Neuronal stem cell (in vitro differentiated cells): ENCODE measurements around the gene CBARP.

Experiments used
- DNase-seq: peaks from one replicate; pipeline ENCODE4 v3.0.0-alpha.2; 2013; ENCODE audit warnings: low spot score
- H2AFZ ChIP-seq: one replicate; pipeline ENCODE4 v1.6.1; 2013; ENCODE audit warnings: mild to moderate bottlenecking, low read length, inconsistent platforms
- H2AK5ac ChIP-seq: 2 replicates; pipeline ENCODE4 v1.6.1; 2013; ENCODE audit warnings: low read depth, mild to moderate bottlenecking, inconsistent platforms, low read length, moderate library complexity, mixed read lengths
- H2BK120ac ChIP-seq: 2 replicates; pipeline ENCODE4 v1.6.1; 2013; ENCODE audit warnings: low read depth, mild to moderate bottlenecking, inconsistent platforms, low read length, moderate library complexity, mixed read lengths
- H2BK12ac ChIP-seq: one replicate; pipeline ENCODE4 v1.6.1; 2013; ENCODE audit warnings: low read length, inconsistent platforms
- H2BK15ac ChIP-seq: 2 replicates; pipeline ENCODE4 v1.6.1; 2013; ENCODE audit warnings: mild to moderate bottlenecking, low read length, inconsistent platforms, mixed read lengths
- H2BK5ac ChIP-seq: one replicate; pipeline ENCODE4 v1.6.1; 2013; ENCODE audit warnings: inconsistent platforms, mild to moderate bottlenecking, low read length, moderate library complexity
- H3K14ac ChIP-seq: one replicate; pipeline ENCODE4 v1.6.1; 2013; ENCODE audit warnings: low read length, inconsistent platforms
- H3K18ac ChIP-seq: 2 replicates; pipeline ENCODE4 v1.6.1; 2013; ENCODE audit warnings: low read length, inconsistent platforms
- H3K23ac ChIP-seq: 2 replicates; pipeline ENCODE4 v1.6.1; 2013; ENCODE audit warnings: low read depth, mild to moderate bottlenecking, mixed read lengths, low read length, inconsistent platforms; ENCODE audit not compliant: poor library complexity
- H3K27ac ChIP-seq: replicated peaks from 3 replicates; pipeline ENCODE4 v1.5.1; 2013; ENCODE audit warnings: low read length, inconsistent platforms
- H3K27me3 ChIP-seq, 3 experiments: 2 replicates each; pipeline ENCODE4 v1.6.1; 2013; ENCODE audit warnings: low read length in 3 of 3, mild to moderate bottlenecking in 2 of 3, inconsistent platforms in 1 of 3, low read depth in 1 of 3, mixed read lengths in 1 of 3, moderate library complexity in 1 of 3; ENCODE audit not compliant: control insufficient read depth in 3 of 3, insufficient read depth in 3 of 3
- H3K36me3 ChIP-seq, 2 donors: replicated peaks in 1 of 2; 2 replicates each; pipeline ENCODE4 v1.6.1; 2013; ENCODE audit warnings: low read length in 2 of 2; ENCODE audit not compliant: control insufficient read depth in 2 of 2, insufficient read depth in 2 of 2
- H3K4ac ChIP-seq: 2 replicates; pipeline ENCODE4 v1.6.1; 2013; ENCODE audit warnings: inconsistent platforms, mild to moderate bottlenecking, low read length, moderate library complexity
- H3K4me1 ChIP-seq, 2 donors: 1 replicate in 1 of 2; 2 replicates in 1 of 2; pipeline ENCODE4 v1.6.1; 2013; ENCODE audit warnings: low read length in 2 of 2, low read depth in 1 of 2; ENCODE audit not compliant: control insufficient read depth in 2 of 2, insufficient read depth in 1 of 2
- H3K4me2 ChIP-seq: one replicate; pipeline ENCODE4 v1.6.1; 2013; ENCODE audit warnings: mild to moderate bottlenecking, low read length, inconsistent platforms; ENCODE audit not compliant: insufficient read depth, poor library complexity, severe bottlenecking
- H3K4me3 ChIP-seq, 2 donors: 2 replicates each; pipeline ENCODE4 v1.5.1; 2013; ENCODE audit warnings: low read length in 2 of 2, mild to moderate bottlenecking in 2 of 2, inconsistent platforms in 1 of 2, moderate library complexity in 1 of 2
- H3K79me1 ChIP-seq: one replicate; pipeline ENCODE4 v1.6.1; 2013; ENCODE audit warnings: low read depth, mild to moderate bottlenecking, inconsistent platforms, low read length, moderate library complexity
- H3K9ac ChIP-seq: one replicate; pipeline ENCODE4 v1.6.1; 2013; ENCODE audit warnings: mild to moderate bottlenecking, low read depth, low read length, inconsistent platforms; ENCODE audit not compliant: poor library complexity
- H3K9me3 ChIP-seq, 2 donors: replicated peaks in 1 of 2; 2 replicates each; pipeline versions ENCODE3 to v1.6.1; 2013; ENCODE audit warnings: low read length in 2 of 2, mild to moderate bottlenecking in 2 of 2, inconsistent platforms in 1 of 2, low read depth in 1 of 2, mixed read lengths in 1 of 2, moderate library complexity in 1 of 2; ENCODE audit not compliant: control insufficient read depth in 2 of 2, insufficient read depth in 1 of 2
- H4K8ac ChIP-seq: one replicate; pipeline ENCODE4 v1.6.1; 2013; ENCODE audit warnings: low read depth, mild to moderate bottlenecking, inconsistent platforms, low read length, moderate library complexity
- H4K91ac ChIP-seq: one replicate; pipeline ENCODE4 v1.6.1; 2013; ENCODE audit warnings: low read length, low read depth, mild to moderate bottlenecking, inconsistent platforms; ENCODE audit not compliant: poor library complexity
- WGBS, 2 donors: extraction: QIAGEN DNeasy Blood & Tissue Kit; methylation state at CpG; one replicate each; pipeline ENCODE4 v1.1.7; 2013; ENCODE audit warnings: missing lambda C conversion rate in 2 of 2, mixed read lengths in 1 of 2; ENCODE audit not compliant: insufficient read length in 2 of 2, insufficient replicate concordance in 1 of 2; ENCODE audit errors: extremely low coverage in 2 of 2; 5-methylcytosine and 5-hydroxymethylcytosine counted together

CBARP gene

GRCh38 chr19:1181606-1182005, 56.2 kb downstream of the CBARP start:
- H2AK5ac ChIP-seq, result peak overlapping the region; percentile 33
- no peak overlapping the region for H2AFZ ChIP-seq
- no peaks in the 10 kb centered on the region for H3K9me3 ChIP-seq
- H2BK5ac ChIP-seq, result peak overlapping the region; percentile 43
- no CpG with 5 or more reads among the region's 11 CpGs for WGBS, 2 donors
- peak overlapping the region; percentile 73 for H4K91ac ChIP-seq
- no peaks in the 10 kb centered on the region for H3K36me3 ChIP-seq
- no peak overlapping the region for H2BK120ac ChIP-seq
- no peak overlapping the region for H3K23ac ChIP-seq
- no peak overlapping the region for H3K4me2 ChIP-seq
- no peak overlapping the region for H3K27ac ChIP-seq
- H3K27me3 ChIP-seq, result no peaks in the 10 kb centered on the region
- H3K18ac ChIP-seq, result peak overlapping the region; percentile 79
- peak overlapping the region; percentile 8 for H2BK12ac ChIP-seq
- H3K4me3 ChIP-seq, result no peak overlapping the region
- H2BK15ac ChIP-seq, result peak overlapping the region; percentile 88
- peaks cover 3% of the 10 kb centered on the region in 2 donors for H3K4me1 ChIP-seq
- H3K9ac ChIP-seq, result no peak overlapping the region
- H3K79me1 ChIP-seq, result peaks cover 2% of the 10 kb centered on the region
- no peak for DNase-seq
- H3K14ac ChIP-seq, result no peak overlapping the region
- no peak overlapping the region for H3K4ac ChIP-seq
- no peak overlapping the region for H4K8ac ChIP-seq
